ENCODE results near the gene NUP98. TPM values are rescaled to one million over a fixed set of nuclear protein-coding genes. Genes with fewer than 3 reads are reported as not detected.

Gene NUP98
- total and polyA plus RNA-seq, 10 of the 15 experiments (the other 5 are each of a cell fraction or from before 2014, with no cell fraction given): 21.7 to 108 (median 78.9) TPM

- Histone ChIP-seq H3K9ac (ENCODE audit: control insufficient read depth, insufficient read depth, low read length) (no peak overlapping the region), H3K4me3 (no peak overlapping the region), H3K4me1 (ENCODE audit: control insufficient read depth, insufficient read depth, low read length) (no peaks in the 10 kb centered on the region), H3K27me3 (replicated peaks in 1 of 2; ENCODE audit: control insufficient read depth in 2 of 2, insufficient read depth in 2 of 2, low read length in 1 of 2) (no peaks in the 10 kb centered on the region; a peak in 3 of 4 replicates), H3K36me3 (ENCODE audit: control insufficient read depth in 2 of 2, insufficient read depth in 2 of 2, low read length in 1 of 2) (no peaks in the 10 kb centered on the region), H3K79me2 (ENCODE audit: control insufficient read depth, insufficient read depth, low read length) (no peaks in the 10 kb centered on the region), H4K20me1 (ENCODE audit: control insufficient read depth, insufficient read depth) (no peaks in the 10 kb centered on the region), H2AFZ (ENCODE audit: control insufficient read depth, low read depth, low read length) (no peak overlapping the region), H3K4me2 (ENCODE audit: control insufficient read depth, insufficient read depth) (no peak overlapping the region), H3K27ac (ENCODE audit: control insufficient read depth, insufficient read depth) (no peak overlapping the region), H3K9me3 (replicated peaks; ENCODE audit: control insufficient read depth, insufficient read depth, low read length) (no peaks in the 10 kb centered on the region)
- DNase-seq (ENCODE audit: low read depth, low spot score) (no peak), ATAC-seq (no peak), FAIRE-seq (no peak)
- TF ChIP-seq PML (IDR thresholded peaks at IDR 0.05; ENCODE audit: low read length) (no peak), USF1 (IDR thresholded peaks at IDR 0.05; ENCODE audit: borderline replicate concordance, extremely low read length, insufficient read depth, low read depth, low read length) (no peak), MTA2 (IDR thresholded peaks at IDR 0.05; ENCODE audit: low read depth) (no peak), ATF3 (IDR thresholded peaks at IDR 0.05; ENCODE audit: borderline replicate concordance, extremely low read depth, low read depth, low read length) (no peak), SIX5 (IDR thresholded peaks at IDR 0.05; ENCODE audit: low read depth, low read length, severe bottlenecking) (no peak), CUX1 (IDR thresholded peaks at IDR 0.05; ENCODE audit: insufficient replicate concordance, low read depth, low read length) (no peak)
- intact Hi-C loops (cut with micrococcal nuclease; ENCODE audit: unreplicated experiment): no loop called here
- ChIA-PET SMC1A (ENCODE audit: uncharacterized antibody, unreplicated experiment) (no interaction called here), RAD21 (ENCODE audit: unreplicated experiment) (no interaction called here), CTCF (no interaction called here), POLR2A (no interaction called here)
- in situ Hi-C loops (cut with MboI): loop anchor here (10.0 kb wide), 1 partner anchor 58 kb away; no protein-coding TSS in a partner anchor
- no TSS peak for BruUV-seq (replicated peaks)
- 47% methylated on average over 13 of the region's 13 CpGs for WGBS (ENCODE audit: insufficient coverage, insufficient replicate concordance, low lambda C conversion rate, missing lambda C conversion rate)
Measured at GRCh38 chr11:3637201-3637600, 160.2 kb downstream of the NUP98 start.

Data from GM12878 (cell line).